K562 (cell line): Measurements from ENCODE around the gene IMMP2L. TPM values are rescaled to one million over a fixed set of nuclear protein-coding genes. Genes with fewer than 3 reads are reported as not detected.

Experiments
- ATAC-seq: fragments of 200-7000 bp; cut with Tn5 transposase; 3 replicates; pipeline ENCODE4 v1.9.1; 2020; ENCODE audit warnings: moderate library complexity
- BruUV-seq: library from RNA; stranded (reverse); fragments of 400-500 nt; replicated peaks from 2 replicates; lab custom pipeline; 2021; lab: Mats Ljungman, UMichigan
- CTCF ChIA-PET: fragments of 300-600 bp; formaldehyde crosslinking; extraction: SDS; loops from one replicate; lab custom pipeline; 2021; ENCODE audit warnings: low intra/inter-chr PET ratio; lab: Yijun Ruan, JAX
- POLR2A ChIA-PET: fragments of 300-600, 350-650 bp; sonication (Branson Sonifier 250); formaldehyde crosslinking; extraction: SDS; loops from one replicate; lab custom pipeline; 2021; ENCODE audit warnings: antibody characterized with exemption, inconsistent platforms; lab: Yijun Ruan, JAX
- DNase-seq, 4 experiments: peaks; one replicate each; pipeline versions ENCODE4 v3.0.0 to v3.0.0-alpha.2; 2011 to 2018; ENCODE audit warnings: low spot score in 3 of 4, mixed read lengths in 3 of 4; ENCODE audit errors: extremely low read depth in 1 of 4
- FAIRE-seq: peaks from 2 replicates; lab custom pipeline; 2011; peaks lifted over from hg19 to GRCh38; lab: Jason Lieb, UNC
- H2AFZ ChIP-seq: 2 replicates; pipeline ENCODE4 v1.6.0; 2011; ENCODE audit warnings: low read depth, low read length, control low read depth, inconsistent platforms
- H3K27ac ChIP-seq: fragments of 200-600 bp; 3 replicates; pipeline ENCODE4 v1.8.0; 2011; ENCODE audit warnings: low read depth, mild to moderate bottlenecking, control low read depth, inconsistent platforms, low read length, moderate library complexity, mixed read lengths; ENCODE audit errors: extremely low read depth
- H3K27me3 ChIP-seq, 2 experiments: fragments of 300-600 bp in 1 of 2; 2 replicates in 1 of 2; 3 replicates in 1 of 2; pipeline versions ENCODE4 v1.6.0 to v1.8.0; 2011; ENCODE audit warnings: inconsistent platforms in 2 of 2, low read length in 2 of 2, mild to moderate bottlenecking in 1 of 2, mixed read lengths in 1 of 2, moderate library complexity in 1 of 2; ENCODE audit not compliant: control insufficient read depth in 2 of 2, insufficient read depth in 2 of 2
- H3K36me3 ChIP-seq: fragments of 300-600 bp; 3 replicates; pipeline ENCODE4 v1.8.0; 2011; ENCODE audit warnings: mild to moderate bottlenecking, low read length, inconsistent platforms; ENCODE audit not compliant: control insufficient read depth, insufficient read depth
- H3K4me1 ChIP-seq, 2 experiments: fragments of 200-600 bp in 1 of 2; replicated peaks in 1 of 2; 2 replicates in 1 of 2; 3 replicates in 1 of 2; pipeline versions ENCODE4 v1.5.1 to v1.8.0; 2011; ENCODE audit warnings: inconsistent platforms in 2 of 2, low read length in 2 of 2, mild to moderate bottlenecking in 1 of 2, mixed read lengths in 1 of 2, moderate library complexity in 1 of 2; ENCODE audit not compliant: control insufficient read depth in 2 of 2, insufficient read depth in 2 of 2
- H3K4me2 ChIP-seq: 2 replicates; pipeline ENCODE4 v1.6.1; 2011; ENCODE audit warnings: low read length, control low read depth, inconsistent platforms, mixed read lengths; ENCODE audit not compliant: insufficient read depth
- H3K4me3 ChIP-seq: fragments of 200-600 bp; sonication (generic), shearing (Covaris generic); 2 replicates; pipeline ENCODE4 v1.5.1; 2016; ENCODE audit warnings: control low read depth, inconsistent platforms
- H3K79me2 ChIP-seq: fragments of 200-600 bp; 3 replicates; pipeline ENCODE4 v1.8.0; 2011; ENCODE audit warnings: low read length, inconsistent platforms; ENCODE audit not compliant: control insufficient read depth, insufficient read depth
- H3K9ac ChIP-seq, 2 experiments: 2 replicates each; pipeline versions ENCODE4 v1.6.0 to v1.6.1; 2011; ENCODE audit warnings: low read depth in 2 of 2, low read length in 2 of 2, control low read depth in 1 of 2, inconsistent platforms in 1 of 2, mild to moderate bottlenecking in 1 of 2, mixed read lengths in 1 of 2; ENCODE audit not compliant: insufficient read depth in 1 of 2
- H3K9me1 ChIP-seq: one replicate; pipeline ENCODE4 v1.6.0; 2011; ENCODE audit warnings: inconsistent platforms, mild to moderate bottlenecking, low read length, moderate library complexity; ENCODE audit not compliant: control insufficient read depth, insufficient read depth
- H3K9me3 ChIP-seq: replicated peaks from 2 replicates; pipeline ENCODE4 v1.5.1; 2011; ENCODE audit warnings: low read depth, low read length, inconsistent platforms; ENCODE audit not compliant: control insufficient read depth, insufficient read depth
- H4K20me1 ChIP-seq: replicated peaks from 2 replicates; pipeline ENCODE4 v1.6.1; 2011; ENCODE audit warnings: low read length, inconsistent platforms, mixed read lengths; ENCODE audit not compliant: control insufficient read depth, insufficient read depth
- FUS ChIP-seq: fragments of 200-400 bp; formaldehyde crosslinking; optimal IDR thresholded peaks from 2 replicates; pipeline ENCODE3; 2017; ENCODE audit warnings: low read depth, low read length
- GABPB1 ChIP-seq: sonication (generic); formaldehyde crosslinking; IDR thresholded peaks from 2 replicates; pipeline ENCODE4 v1.8.0; 2022; ENCODE audit warnings: mild to moderate bottlenecking, missing genetic modification reagents
- HNRNPUL1 ChIP-seq: fragments of 200-400 bp; formaldehyde crosslinking; IDR thresholded peaks from 2 replicates; pipeline ENCODE4 v1.6.1; 2017; ENCODE audit warnings: low read length
- MCM7 ChIP-seq, 2 experiments: fragments of 450-650 bp; IDR thresholded peaks; 2 replicates each; pipeline ENCODE4 v1.6.1; 2016 to 2018
- NFATC3 ChIP-seq: fragments of 450-650 bp; IDR thresholded peaks from 2 replicates; pipeline ENCODE4 v1.6.1; 2017; ENCODE audit warnings: mild to moderate bottlenecking
- SRSF1 ChIP-seq: fragments of 200-400 bp; formaldehyde crosslinking; IDR thresholded peaks from 2 replicates; pipeline ENCODE4 v1.6.1; 2017; ENCODE audit warnings: mild to moderate bottlenecking, low read depth, low read length, moderate library complexity
- ZKSCAN1 ChIP-seq: fragments of 150-350 bp; IDR thresholded peaks from 2 replicates; pipeline ENCODE4 v1.6.1; 2016; ENCODE audit warnings: low read depth, low read length
- in situ Hi-C: fragments of 300-500 bp; cut with MboI; formaldehyde crosslinking; loops from 4 replicates; pipeline ENCODE4 v1.15.0; 2018; ENCODE audit warnings: inconsistent platforms, mixed read lengths
- intact Hi-C: fragments of 100-400 bp; cut with micrococcal nuclease; formaldehyde crosslinking; loops from 2 replicates; pipeline ENCODE4 v1.14.2; 2022
- polyA plus RNA-seq, 8 experiments: library from polyadenylated mRNA; depleted of rRNA in 4 of 8; stranded (reverse) in 5 of 8; unstranded in 3 of 8; fragments of >200 nt; fragmentation: Nextera tagmentation in 2 of 8; fragmentation: Illumina TruSeq in 1 of 8; extraction: Ambion mirVana in 2 of 8; extraction: Trizol in 1 of 8; gene quantifications; 2 replicates each; pipeline versions ENCODE4 v1.2.1 to v1.2.3, GENCODE V29; 2011 to 2014; ENCODE audit warnings: inconsistent platforms in 1 of 8, missing spikeins in 1 of 8
- total RNA-seq, 7 experiments: library from RNA; depleted of rRNA in 6 of 7; stranded (reverse); fragments of >200 nt in 6 of 7; fragmentation: Illumina TruSeq in 2 of 7; extraction: Trizol in 2 of 7; gene quantifications; 2 replicates each; pipeline versions ENCODE4 v1.2.1 to v1.2.3, GENCODE V29; 2011 to 2021; ENCODE audit warnings: low replicate concordance in 1 of 7
- TF ChIP-seq, protein P1 (sequence below): sonication (generic); formaldehyde crosslinking; IDR thresholded peaks from 2 replicates; pipeline ENCODE4 v1.8.0; 2022; ENCODE audit warnings: missing genetic modification reagents, mild to moderate bottlenecking, borderline replicate concordance

The IMMP2L gene
- total and polyA plus RNA-seq, 9 of the 15 experiments (the other 6 are each of a cell fraction or from before 2014, with no cell fraction given): 29.7 to 116 (median 53.0) TPM

DNA sequence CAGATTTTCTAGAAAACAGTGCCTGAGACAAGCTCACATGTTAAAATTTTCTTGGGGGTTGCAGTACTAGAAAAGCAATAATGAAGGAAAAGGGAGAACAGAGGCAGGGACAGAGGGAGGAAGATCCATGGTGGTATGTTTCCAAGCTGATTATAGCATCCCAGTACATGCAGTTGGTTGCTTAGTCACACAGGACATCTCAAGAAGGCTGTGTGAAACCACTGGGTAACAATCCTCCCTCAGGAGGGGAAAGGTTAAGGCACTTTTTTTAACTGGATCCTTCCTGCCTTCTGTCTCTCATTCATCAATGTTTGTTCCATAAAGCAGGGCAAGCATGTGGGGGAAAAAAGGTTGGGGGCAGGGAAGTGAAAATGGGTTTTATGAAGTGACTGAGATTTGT, 6.1 kb upstream of the IMMP2L start:
- FAIRE-seq (no peak), ATAC-seq (no peak), DNase-seq (no peak)
- no peaks in the 10 kb centered on the region for H3K9me1 ChIP-seq
- ChIA-PET POLR2A (no interaction called here), CTCF (interaction anchor here (0.7 kb wide), 1 partner anchor 38 kb away, joined by 4 read pairs; no protein-coding TSS in a partner anchor)
- no peaks in the 10 kb centered on the region for H3K79me2 ChIP-seq
- BruUV-seq: no TSS peak
- H4K20me1 ChIP-seq: no peaks in the 10 kb centered on the region
- H3K4me3 ChIP-seq: no peak overlapping the region
- peaks cover 13% of the 10 kb centered on the region for H3K9me3 ChIP-seq
- H3K36me3 ChIP-seq: no peaks in the 10 kb centered on the region
- no peaks in the 10 kb centered on the region; a peak in 3 of 5 replicates for H3K27me3 ChIP-seq
- intact Hi-C loops: no loop called here
- H3K9ac ChIP-seq: no peak overlapping the region
- H2AFZ ChIP-seq: no peak overlapping the region
- H3K4me2 ChIP-seq: no peak overlapping the region
- H3K4me1 ChIP-seq: no peaks in the 10 kb centered on the region
- H3K27ac ChIP-seq: no peak overlapping the region
- TF ChIP-seq ZKSCAN1 (no peak), NFATC3 (no peak), GABPB1 (CRISPR knock-in tag) (no peak), FUS (no peak), HNRNPUL1 (no peak), SRSF1 (no peak), MCM7 (IDR thresholded peaks at IDR 0.05) (peak; percentile 31 to 90; a peak in 1 of 4 replicates)
- TF ChIP-seq, protein P1, sequence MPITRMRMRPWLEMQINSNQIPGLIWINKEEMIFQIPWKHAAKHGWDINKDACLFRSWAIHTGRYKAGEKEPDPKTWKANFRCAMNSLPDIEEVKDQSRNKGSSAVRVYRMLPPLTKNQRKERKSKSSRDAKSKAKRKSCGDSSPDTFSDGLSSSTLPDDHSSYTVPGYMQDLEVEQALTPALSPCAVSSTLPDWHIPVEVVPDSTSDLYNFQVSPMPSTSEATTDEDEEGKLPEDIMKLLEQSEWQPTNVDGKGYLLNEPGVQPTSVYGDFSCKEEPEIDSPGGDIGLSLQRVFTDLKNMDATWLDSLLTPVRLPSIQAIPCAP (CRISPR knock-in tag): no peak
- in situ Hi-C loops: no loop called here
